SU-DHL-6 (cell line): ENCODE data around the gene ERP27.

Experiments
- H2AFZ ChIP-seq: fragments of 200-600 bp; sonication (generic); 2 replicates; pipeline ENCODE4 v1.6.1; 2014; ENCODE audit warnings: low read depth, mild to moderate bottlenecking, moderate library complexity, mixed read lengths, antibody characterized with exemption, low read length; ENCODE audit not compliant: severe bottlenecking
- H3F3A ChIP-seq: fragments of 200-600 bp; shearing (Covaris generic); 2 replicates; pipeline ENCODE4 v1.6.0; 2016; ENCODE audit warnings: antibody characterized with exemption, mild to moderate bottlenecking; ENCODE audit not compliant: insufficient read depth
- H3K27ac ChIP-seq: fragments of 200-600 bp; sonication (generic); 2 replicates; pipeline ENCODE4 v1.5.1; 2016; ENCODE audit warnings: low read depth, mild to moderate bottlenecking, low read length, moderate library complexity, mixed read lengths
- H3K27me3 ChIP-seq: fragments of 200-600 bp; sonication (generic), shearing (Covaris generic); 2 replicates; pipeline ENCODE4 v1.6.0; 2014; ENCODE audit warnings: mild to moderate bottlenecking, low read length
- H3K36me3 ChIP-seq: fragments of 200-600 bp; sonication (generic); 2 replicates; pipeline ENCODE4 v1.6.1; 2014; ENCODE audit warnings: mild to moderate bottlenecking, low read length, mixed read lengths
- H3K4me2 ChIP-seq: fragments of 300-600, 200-600 bp; shearing (Covaris generic), sonication (generic); 2 replicates; pipeline ENCODE4 v1.6.0; 2014; ENCODE audit warnings: low read length, low read depth, mild to moderate bottlenecking; ENCODE audit not compliant: poor library complexity, severe bottlenecking
- H3K4me3 ChIP-seq: fragments of 200-600 bp; sonication (generic); 2 replicates; pipeline ENCODE4 v1.5.1; 2014; ENCODE audit warnings: antibody characterized with exemption, low read length, mild to moderate bottlenecking, mixed read lengths; ENCODE audit not compliant: insufficient read depth, poor library complexity, severe bottlenecking
- H3K79me2 ChIP-seq: fragments of 200-600 bp; sonication (generic); 2 replicates; pipeline ENCODE4 v1.6.1; 2014; ENCODE audit warnings: mild to moderate bottlenecking, low read length, moderate library complexity; ENCODE audit not compliant: insufficient read depth
- H3K9ac ChIP-seq: fragments of 200-600 bp; sonication (generic); 2 replicates; pipeline ENCODE4 v1.7.0; 2014; ENCODE audit warnings: mild to moderate bottlenecking, low read length
- H3K9me2 ChIP-seq: fragments of 200-600 bp; sonication (generic); replicated peaks from 2 replicates; pipeline ENCODE4 v1.6.1; 2014; ENCODE audit warnings: low read length; ENCODE audit not compliant: insufficient read depth
- H3K9me3 ChIP-seq: fragments of 200-600 bp; sonication (generic); 2 replicates; pipeline ENCODE4 v1.6.1; 2014; ENCODE audit warnings: low read length, mixed read lengths; ENCODE audit not compliant: insufficient read depth
- H4K20me1 ChIP-seq: fragments of 200-600 bp; sonication (generic); 2 replicates; pipeline ENCODE4 v1.6.1; 2014; ENCODE audit warnings: low read depth, mild to moderate bottlenecking, antibody characterized with exemption, low read length, moderate library complexity, mixed read lengths
- CTCF ChIP-seq: fragments of 200-600 bp; sonication (generic); IDR thresholded peaks from one replicate; pipeline ENCODE4 v1.5.1; 2017; ENCODE audit warnings: antibody characterized with exemption, mild to moderate bottlenecking, low read length, moderate library complexity; ENCODE audit not compliant: insufficient read depth, poor library complexity, severe bottlenecking
- EZH2phosphoT487 ChIP-seq: fragments of 200-600 bp; sonication (generic), shearing (Covaris generic); conservative IDR thresholded peaks from 2 replicates; pipeline ENCODE4 v1.6.1; 2018; ENCODE audit warnings: mild to moderate bottlenecking, antibody characterized with exemption, low read length, moderate library complexity, mixed read lengths

Gene ERP27

GRCh38 chr12:14957551-14958168 is 19.3 kb upstream of the ERP27 start:
- Histone ChIP-seq H3K4me3 (peak overlapping the region; percentile 95), H3K4me2 (peak overlapping the region; percentile 98), H3K36me3 (no peaks in the 10 kb centered on the region), H3K27me3 (no peaks in the 10 kb centered on the region), H3K9me3 (no peaks in the 10 kb centered on the region), H3K27ac (peak overlapping the region; percentile 96), H2AFZ (no peak overlapping the region), H3K9me2 (no peaks in the 10 kb centered on the region), H3K9ac (peak overlapping the region; percentile 86), H4K20me1 (peaks cover 28% of the 10 kb centered on the region), H3F3A (peaks cover 84% of the 10 kb centered on the region), H3K79me2 (peaks cover 87% of the 10 kb centered on the region)
- no peak for TF ChIP-seq EZH2phosphoT487
- no peak for TF ChIP-seq CTCF

- H3K9me3 ChIP-seq, result no peaks in the 10 kb centered on the region
- peak overlapping the region; percentile 86 for H3K9ac ChIP-seq
- H3K79me2 ChIP-seq, result peaks cover 95% of the 10 kb centered on the region
- no peak overlapping the region for H2AFZ ChIP-seq
- no peaks in the 10 kb centered on the region for H3K9me2 ChIP-seq
- H3K4me2 ChIP-seq, result peak overlapping the region; percentile 98
- no peaks in the 10 kb centered on the region for H3K36me3 ChIP-seq
- H3K27ac ChIP-seq, result peak overlapping the region; percentile 96
- H3K27me3 ChIP-seq, result no peaks in the 10 kb centered on the region
- H4K20me1 ChIP-seq, result peaks cover 28% of the 10 kb centered on the region
- TF ChIP-seq CTCF (no peak), EZH2phosphoT487 (no peak)
- peaks cover 81% of the 10 kb centered on the region for H3F3A ChIP-seq
- peak overlapping the region; percentile 95 for H3K4me3 ChIP-seq
These were observed 18.6 kb upstream of the ERP27 start for GRCh38 chr12:14956905-14957304.

GRCh38 chr12:14956024-14956891 is 17.9 kb upstream of the ERP27 start:
- Histone ChIP-seq H3K27me3 (no peaks in the 10 kb centered on the region), H3K27ac (peak overlapping the region; percentile 96), H3F3A (peaks cover 81% of the 10 kb centered on the region), H3K9me2 (no peaks in the 10 kb centered on the region), H3K9ac (peak overlapping the region; percentile 86), H3K79me2 (peaks cover 100% of the 10 kb centered on the region), H4K20me1 (peaks cover 28% of the 10 kb centered on the region), H3K4me3 (peak overlapping the region; percentile 36), H3K36me3 (no peaks in the 10 kb centered on the region), H3K9me3 (no peaks in the 10 kb centered on the region), H2AFZ (no peak overlapping the region), H3K4me2 (peak overlapping the region; percentile 98)
- TF ChIP-seq EZH2phosphoT487 (no peak), CTCF (no peak)
